SU-DHL-6 (cell line): ENCODE results near the gene SLC30A5.
"Not testable (repeated sequence)": the region's sequence is repeated elsewhere in the genome, so short reads cannot be mapped to it uniquely, and the experiment has no call there.

Experiments
- H2AFZ ChIP-seq: fragments of 200-600 bp; sonication (generic); 2 replicates; pipeline ENCODE4 v1.6.1; 2014; ENCODE audit warnings: low read depth, mild to moderate bottlenecking, moderate library complexity, mixed read lengths, antibody characterized with exemption, low read length; ENCODE audit not compliant: severe bottlenecking
- H3F3A ChIP-seq: fragments of 200-600 bp; shearing (Covaris generic); 2 replicates; pipeline ENCODE4 v1.6.0; 2016; ENCODE audit warnings: antibody characterized with exemption, mild to moderate bottlenecking; ENCODE audit not compliant: insufficient read depth
- H3K27ac ChIP-seq: fragments of 200-600 bp; sonication (generic); 2 replicates; pipeline ENCODE4 v1.5.1; 2016; ENCODE audit warnings: low read depth, mild to moderate bottlenecking, low read length, moderate library complexity, mixed read lengths
- H3K27me3 ChIP-seq: fragments of 200-600 bp; sonication (generic), shearing (Covaris generic); 2 replicates; pipeline ENCODE4 v1.6.0; 2014; ENCODE audit warnings: mild to moderate bottlenecking, low read length
- H3K36me3 ChIP-seq: fragments of 200-600 bp; sonication (generic); 2 replicates; pipeline ENCODE4 v1.6.1; 2014; ENCODE audit warnings: mild to moderate bottlenecking, low read length, mixed read lengths
- H3K4me2 ChIP-seq: fragments of 300-600, 200-600 bp; shearing (Covaris generic), sonication (generic); 2 replicates; pipeline ENCODE4 v1.6.0; 2014; ENCODE audit warnings: low read length, low read depth, mild to moderate bottlenecking; ENCODE audit not compliant: poor library complexity, severe bottlenecking
- H3K4me3 ChIP-seq: fragments of 200-600 bp; sonication (generic); 2 replicates; pipeline ENCODE4 v1.5.1; 2014; ENCODE audit warnings: antibody characterized with exemption, low read length, mild to moderate bottlenecking, mixed read lengths; ENCODE audit not compliant: insufficient read depth, poor library complexity, severe bottlenecking
- H3K79me2 ChIP-seq: fragments of 200-600 bp; sonication (generic); 2 replicates; pipeline ENCODE4 v1.6.1; 2014; ENCODE audit warnings: mild to moderate bottlenecking, low read length, moderate library complexity; ENCODE audit not compliant: insufficient read depth
- H3K9ac ChIP-seq: fragments of 200-600 bp; sonication (generic); 2 replicates; pipeline ENCODE4 v1.7.0; 2014; ENCODE audit warnings: mild to moderate bottlenecking, low read length
- H3K9me2 ChIP-seq: fragments of 200-600 bp; sonication (generic); replicated peaks from 2 replicates; pipeline ENCODE4 v1.6.1; 2014; ENCODE audit warnings: low read length; ENCODE audit not compliant: insufficient read depth
- H3K9me3 ChIP-seq: fragments of 200-600 bp; sonication (generic); 2 replicates; pipeline ENCODE4 v1.6.1; 2014; ENCODE audit warnings: low read length, mixed read lengths; ENCODE audit not compliant: insufficient read depth
- H4K20me1 ChIP-seq: fragments of 200-600 bp; sonication (generic); 2 replicates; pipeline ENCODE4 v1.6.1; 2014; ENCODE audit warnings: low read depth, mild to moderate bottlenecking, antibody characterized with exemption, low read length, moderate library complexity, mixed read lengths
- EZH2phosphoT487 ChIP-seq: fragments of 200-600 bp; sonication (generic), shearing (Covaris generic); conservative IDR thresholded peaks from 2 replicates; pipeline ENCODE4 v1.6.1; 2018; ENCODE audit warnings: mild to moderate bottlenecking, antibody characterized with exemption, low read length, moderate library complexity, mixed read lengths
- TF ChIP-seq, protein P1 (sequence below): fragments of 200-600 bp; sonication (generic); IDR thresholded peaks from one replicate; pipeline ENCODE4 v1.5.1; 2017; ENCODE audit warnings: antibody characterized with exemption, mild to moderate bottlenecking, low read length, moderate library complexity; ENCODE audit not compliant: insufficient read depth, poor library complexity, severe bottlenecking

Gene SLC30A5

GRCh38 chr5:69099302-69099701 lies 5.5 kb downstream of the SLC30A5 start:
- no peak overlapping the region for H3K9ac ChIP-seq
- TF ChIP-seq, protein P1, sequence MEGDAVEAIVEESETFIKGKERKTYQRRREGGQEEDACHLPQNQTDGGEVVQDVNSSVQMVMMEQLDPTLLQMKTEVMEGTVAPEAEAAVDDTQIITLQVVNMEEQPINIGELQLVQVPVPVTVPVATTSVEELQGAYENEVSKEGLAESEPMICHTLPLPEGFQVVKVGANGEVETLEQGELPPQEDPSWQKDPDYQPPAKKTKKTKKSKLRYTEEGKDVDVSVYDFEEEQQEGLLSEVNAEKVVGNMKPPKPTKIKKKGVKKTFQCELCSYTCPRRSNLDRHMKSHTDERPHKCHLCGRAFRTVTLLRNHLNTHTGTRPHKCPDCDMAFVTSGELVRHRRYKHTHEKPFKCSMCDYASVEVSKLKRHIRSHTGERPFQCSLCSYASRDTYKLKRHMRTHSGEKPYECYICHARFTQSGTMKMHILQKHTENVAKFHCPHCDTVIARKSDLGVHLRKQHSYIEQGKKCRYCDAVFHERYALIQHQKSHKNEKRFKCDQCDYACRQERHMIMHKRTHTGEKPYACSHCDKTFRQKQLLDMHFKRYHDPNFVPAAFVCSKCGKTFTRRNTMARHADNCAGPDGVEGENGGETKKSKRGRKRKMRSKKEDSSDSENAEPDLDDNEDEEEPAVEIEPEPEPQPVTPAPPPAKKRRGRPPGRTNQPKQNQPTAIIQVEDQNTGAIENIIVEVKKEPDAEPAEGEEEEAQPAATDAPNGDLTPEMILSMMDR, result no peak
- no peak for TF ChIP-seq EZH2phosphoT487
- H3K36me3 ChIP-seq, result peaks cover 14% of the 10 kb centered on the region; the same call in 1 of the 2 replicates
- peaks cover 14% of the 10 kb centered on the region; the same call in 1 of the 2 replicates for H3F3A ChIP-seq
- peaks cover 64% of the 10 kb centered on the region for H3K79me2 ChIP-seq
- H3K27me3 ChIP-seq, result no peaks in the 10 kb centered on the region
- H4K20me1 ChIP-seq, result no peaks in the 10 kb centered on the region
- H3K9me3 ChIP-seq, result no peaks in the 10 kb centered on the region
- H3K27ac ChIP-seq, result no peak overlapping the region
- no peak overlapping the region for H3K4me3 ChIP-seq
- H2AFZ ChIP-seq, result no peak overlapping the region
- no peaks in the 10 kb centered on the region for H3K9me2 ChIP-seq
- no peak overlapping the region for H3K4me2 ChIP-seq

- H2AFZ ChIP-seq, result no peak overlapping the region
- peaks cover 35% of the 10 kb centered on the region for H3K36me3 ChIP-seq
- no peaks in the 10 kb centered on the region for H4K20me1 ChIP-seq
- H3K9me3 ChIP-seq, result no peaks in the 10 kb centered on the region
- H3K9ac ChIP-seq, result no peak overlapping the region
- TF ChIP-seq EZH2phosphoT487, result no peak
- TF ChIP-seq, protein P1, result no peak
- H3K27ac ChIP-seq, result no peak overlapping the region
- no peaks in the 10 kb centered on the region for H3K9me2 ChIP-seq
- H3F3A ChIP-seq, result peaks cover 25% of the 10 kb centered on the region; the same call in 1 of the 2 replicates
- H3K79me2 ChIP-seq, result peaks cover 23% of the 10 kb centered on the region
- H3K4me2 ChIP-seq, result no peak overlapping the region
- no peak overlapping the region for H3K4me3 ChIP-seq
- no peaks in the 10 kb centered on the region for H3K27me3 ChIP-seq
Measured at GRCh38 chr5:69103521-69103920, 9.7 kb downstream of the SLC30A5 start.

GRCh38 chr5:69105996-69106906 lies 12.4 kb downstream of the SLC30A5 start:
- H3K9me2 ChIP-seq, result no peaks in the 10 kb centered on the region
- peaks cover 48% of the 10 kb centered on the region for H3K36me3 ChIP-seq
- no peaks in the 10 kb centered on the region for H3K9me3 ChIP-seq
- no peaks in the 10 kb centered on the region for H3K27me3 ChIP-seq
- H3K4me2 ChIP-seq, result no peak overlapping the region
- no peak overlapping the region for H3K4me3 ChIP-seq
- H2AFZ ChIP-seq, result no peak overlapping the region
- no peak overlapping the region for H3K9ac ChIP-seq
- H4K20me1 ChIP-seq, result no peaks in the 10 kb centered on the region
- H3F3A ChIP-seq, result peaks cover 20% of the 10 kb centered on the region; the same call in 1 of the 2 replicates
- no peaks in the 10 kb centered on the region for H3K79me2 ChIP-seq
- H3K27ac ChIP-seq, result peak overlapping the region; percentile 38
- TF ChIP-seq, protein P1, result no peak
- TF ChIP-seq EZH2phosphoT487, result no peak

DNA sequence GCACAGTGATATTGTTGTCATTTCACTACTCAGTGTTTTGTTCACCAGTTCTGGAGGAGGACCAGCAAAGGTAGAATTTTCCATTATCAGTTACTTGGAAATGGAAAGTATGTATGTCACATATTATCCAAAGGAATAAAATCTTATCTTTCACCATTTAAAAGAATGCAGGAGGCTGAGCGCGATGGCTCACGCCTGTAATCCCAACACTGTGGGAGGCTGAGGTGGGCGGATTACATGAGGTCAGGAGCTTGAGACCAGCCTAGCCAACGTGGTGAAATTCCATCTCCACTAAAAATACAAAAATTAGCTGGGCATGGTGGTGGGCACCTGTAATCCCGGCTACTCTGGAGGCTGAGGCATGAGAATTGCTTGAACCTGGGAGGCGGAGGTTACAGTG lies 14.6 kb downstream of the SLC30A5 start:
- H3K9ac ChIP-seq, H3K9me2 ChIP-seq, H3K9me3 ChIP-seq, H3K4me3 ChIP-seq, H3K27ac ChIP-seq, H3K79me2 ChIP-seq, H2AFZ ChIP-seq, H3K27me3 ChIP-seq, H3K4me2 ChIP-seq, H4K20me1 ChIP-seq: not testable (repeated sequence)
- peaks cover 16% of the 10 kb centered on the region; the same call in 1 of the 2 replicates for H3F3A ChIP-seq
- peaks cover 50% of the 10 kb centered on the region for H3K36me3 ChIP-seq
